ENCODE measurements around the gene AP1G2.

GRCh38 chr14:23517650-23518326, 49.8 kb downstream of the AP1G2 start:
- TF ChIP-seq CTCF (IDR thresholded peaks at IDR 0.05) (no peak), POLR2A (IDR thresholded peaks at IDR 0.05) (no peak)

Data from Peyer's patch (tissue), 4 donors.